GM21360 (cell line): Measurements from ENCODE around the gene LRBA.
"Not testable (repeated sequence)": the region's sequence is repeated elsewhere in the genome, so short reads cannot be mapped to it uniquely, and the experiment has no call there.

ENCODE experiments used
- ATAC-seq: cut with Tn5 transposase; IDR thresholded peaks from one replicate; pipeline ENCODE4 v1.9.1; 2021; ENCODE audit warnings: mild to moderate bottlenecking, moderate library complexity; ENCODE audit not compliant: unreplicated experiment

Gene LRBA

GRCh38 chr4:150390531-150390910 is 624.6 kb downstream of the LRBA start:
- ATAC-seq = no peak

DNA sequence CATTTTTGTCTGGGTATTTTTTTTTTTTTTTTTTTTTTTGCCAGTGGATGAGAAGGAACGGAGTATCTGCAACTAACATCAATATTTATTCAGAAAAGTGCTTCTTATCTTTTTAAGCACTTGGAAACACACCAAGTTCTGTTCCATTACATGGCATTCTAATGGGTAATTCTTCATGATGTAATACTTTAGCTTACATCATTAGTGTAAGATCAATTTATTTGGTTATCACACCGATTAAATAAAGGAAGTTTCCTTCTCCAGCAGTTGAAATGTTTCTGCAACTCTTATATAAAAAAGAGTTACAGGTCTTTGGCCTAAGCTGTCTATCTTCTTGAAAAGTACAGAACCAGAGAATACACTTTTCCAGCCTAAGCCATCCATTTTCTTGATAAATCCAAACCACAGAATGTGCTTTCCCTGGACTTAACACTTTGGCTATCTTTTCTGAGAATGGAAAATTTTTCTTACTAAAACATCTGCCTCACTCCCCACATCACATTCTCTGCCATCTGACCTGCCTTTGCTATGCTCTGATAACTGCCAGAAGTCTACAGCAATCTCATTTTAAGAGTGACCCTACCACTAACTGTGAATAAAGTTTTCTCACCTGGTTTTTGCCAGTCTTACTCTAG is 625.1 kb downstream of the LRBA start:
- ATAC-seq = no peak

GRCh38 chr4:150387981-150388380 is 627.1 kb downstream of the LRBA start:
- ATAC-seq = no peak

DNA sequence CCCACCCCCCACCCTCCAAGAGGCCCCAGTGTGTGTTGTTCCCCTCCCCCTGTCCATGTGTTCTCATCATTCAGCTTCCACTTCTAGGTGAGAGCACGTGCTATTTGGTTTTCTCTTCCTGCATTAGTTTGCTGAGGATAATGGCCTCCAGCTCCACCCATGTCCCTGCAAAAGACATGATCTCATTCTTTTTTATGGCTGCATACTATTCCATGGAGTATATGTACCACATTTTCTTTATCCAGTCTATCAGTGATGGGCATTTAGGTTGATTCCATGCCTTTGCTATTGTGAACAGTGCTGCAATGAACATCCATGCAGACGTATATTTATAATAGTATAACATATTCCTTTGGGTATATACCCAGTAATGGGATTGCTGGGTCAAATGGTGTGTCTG is 628.7 kb downstream of the LRBA start:
- ATAC-seq = not testable (repeated sequence)

DNA sequence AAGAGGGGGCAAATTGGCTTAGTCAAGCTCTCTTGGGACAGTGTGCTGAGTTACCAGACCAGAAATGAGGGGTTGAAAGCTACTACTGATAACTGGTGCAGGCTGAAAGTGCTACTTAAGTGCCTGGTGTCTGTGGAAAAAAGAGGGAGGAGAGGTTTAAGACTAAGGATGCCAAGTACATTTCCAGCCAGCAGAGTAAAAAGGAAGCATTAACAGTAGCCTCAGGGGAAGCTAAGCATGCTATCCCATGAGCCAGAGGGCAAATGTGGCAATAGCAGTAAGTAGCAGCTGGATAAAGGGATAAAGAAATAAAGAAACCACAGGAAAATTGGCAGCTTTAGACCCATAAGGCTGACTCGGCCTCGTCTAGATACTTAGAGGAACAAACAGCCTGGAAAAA is 629.5 kb downstream of the LRBA start:
- no peak for ATAC-seq

GRCh38 chr4:150384249-150384648 is 630.8 kb downstream of the LRBA start:
- no peak for ATAC-seq

- ATAC-seq = no peak
Observed at GRCh38 chr4:150382028-150382427, 633.1 kb downstream of the LRBA start.

DNA sequence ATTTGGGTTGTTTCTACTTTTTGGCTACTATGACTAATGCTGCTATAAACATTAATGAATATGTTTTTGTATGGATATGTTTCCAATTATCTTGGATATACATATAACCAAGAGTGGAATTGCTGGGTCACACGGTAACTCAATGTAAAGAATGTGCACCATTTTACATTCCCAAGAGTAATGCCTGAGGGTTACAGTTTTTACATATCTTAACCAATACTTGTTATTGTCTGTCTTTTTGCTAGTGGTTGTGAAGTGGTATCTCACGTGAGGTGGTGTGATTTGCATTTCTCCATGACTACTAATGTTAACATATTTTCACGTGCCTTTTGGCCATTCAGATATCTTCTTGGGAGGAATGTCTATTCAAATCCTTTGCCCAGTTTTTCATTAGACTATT is 633.5 kb downstream of the LRBA start:
- no peak for ATAC-seq

DNA sequence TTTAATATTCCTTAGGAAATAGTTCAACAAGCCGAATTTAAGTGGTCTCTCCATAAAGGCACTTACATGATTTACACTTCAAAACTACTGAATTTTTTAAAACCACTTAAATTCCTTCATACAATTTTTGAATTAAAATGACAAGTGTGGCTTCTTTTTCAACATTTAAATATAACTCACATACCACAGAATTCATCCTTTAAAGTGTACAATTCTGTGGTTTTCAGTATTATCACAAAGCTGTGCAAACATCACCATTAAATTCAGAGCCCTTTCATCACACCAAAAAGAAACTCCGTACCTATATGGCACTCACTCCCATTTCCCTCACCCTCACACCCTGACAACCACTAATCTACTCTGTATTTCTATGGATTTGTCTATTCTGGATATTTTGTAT is 634.0 kb downstream of the LRBA start:
- ATAC-seq = no peak

DNA sequence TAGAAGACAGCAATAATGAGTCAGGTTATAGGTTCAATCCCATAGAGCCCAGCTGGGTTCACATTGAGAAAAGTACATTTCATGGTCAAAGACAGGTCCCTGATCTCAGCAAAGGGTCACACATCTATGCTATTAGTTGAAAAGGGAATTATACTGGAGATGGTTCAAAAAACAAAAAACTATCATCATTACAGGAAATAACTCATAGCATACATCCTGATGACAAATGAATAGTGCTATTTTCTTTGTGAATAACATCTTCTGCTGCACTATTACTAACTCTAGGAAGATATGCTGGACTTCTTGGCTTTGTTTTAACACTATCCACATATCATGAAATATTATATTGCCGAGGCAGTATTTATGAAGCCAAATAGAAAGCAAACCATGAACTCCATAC is 635.6 kb downstream of the LRBA start:
- ATAC-seq = no peak

DNA sequence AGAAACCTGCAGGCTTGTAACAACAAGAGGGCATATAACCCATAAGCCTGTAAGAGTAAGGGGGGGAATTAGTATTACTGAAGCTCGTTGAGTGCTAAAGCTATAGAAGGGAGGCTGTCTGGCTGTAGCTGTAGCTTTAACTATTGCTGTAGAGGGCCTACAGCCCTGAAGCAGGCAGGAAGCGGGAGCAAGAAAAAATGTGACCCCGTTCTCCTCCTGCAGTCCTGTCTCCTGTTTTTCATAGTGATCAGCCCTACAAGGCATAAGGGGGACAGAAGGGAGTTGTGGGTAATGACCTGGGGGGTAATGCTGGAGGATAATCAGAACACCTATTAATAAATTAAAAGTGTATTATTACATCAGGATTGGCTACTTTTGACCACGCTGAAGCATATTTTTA is 640.1 kb downstream of the LRBA start:
- no peak for ATAC-seq

- ATAC-seq = no peak
Observed at GRCh38 chr4:150371869-150372268, 643.2 kb downstream of the LRBA start.

GRCh38 chr4:150369434-150370380 is 645.4 kb downstream of the LRBA start:
- ATAC-seq = no peak

DNA sequence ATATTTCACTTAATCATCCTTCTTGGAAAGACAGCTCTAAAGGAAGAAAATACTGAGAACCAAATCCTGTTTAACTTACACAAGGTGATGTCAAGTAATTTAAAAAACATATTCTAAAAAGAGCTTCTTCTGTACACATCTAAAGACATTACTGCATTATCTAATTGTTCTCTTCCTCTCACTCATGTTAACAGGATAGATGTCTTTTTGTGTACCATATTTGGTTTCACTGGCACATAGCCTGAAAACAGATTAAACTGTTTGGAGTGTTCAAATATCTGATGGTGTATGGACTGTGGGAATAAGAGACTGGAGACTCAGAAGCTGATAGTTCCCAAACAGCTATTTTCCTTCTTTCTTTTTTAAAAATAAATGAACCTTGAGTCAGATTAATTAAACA is 646.4 kb downstream of the LRBA start:
- no peak for ATAC-seq

- ATAC-seq = no peak
Observed at GRCh38 chr4:150367326-150367725, 647.8 kb downstream of the LRBA start.

GRCh38 chr4:150366487-150366999 is 648.5 kb downstream of the LRBA start:
- peak; percentile 81 for ATAC-seq

- peak; percentile 40 for ATAC-seq
Observed at GRCh38 chr4:150363721-150364688, 651.1 kb downstream of the LRBA start.

GRCh38 chr4:150358691-150359090 is 656.4 kb downstream of the LRBA start:
- ATAC-seq = no peak

DNA sequence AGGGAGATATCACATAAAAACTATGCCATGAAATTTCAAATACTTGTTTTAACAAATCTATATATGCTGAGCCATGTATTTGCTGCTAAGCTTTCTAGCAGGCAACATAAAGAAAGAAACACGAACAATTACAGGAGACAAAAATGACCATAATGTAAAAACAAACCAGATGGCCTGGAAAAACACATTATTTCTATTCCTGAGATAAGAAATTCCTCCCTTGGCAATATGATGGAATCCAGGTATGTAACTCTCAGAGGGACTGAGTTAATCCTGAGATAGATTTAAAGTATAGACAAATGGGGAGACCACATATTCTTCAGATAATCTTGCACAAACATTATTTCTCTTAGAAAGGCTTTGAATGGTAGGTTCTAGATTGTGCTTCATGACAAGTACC is 657.3 kb downstream of the LRBA start:
- ATAC-seq = no peak

DNA sequence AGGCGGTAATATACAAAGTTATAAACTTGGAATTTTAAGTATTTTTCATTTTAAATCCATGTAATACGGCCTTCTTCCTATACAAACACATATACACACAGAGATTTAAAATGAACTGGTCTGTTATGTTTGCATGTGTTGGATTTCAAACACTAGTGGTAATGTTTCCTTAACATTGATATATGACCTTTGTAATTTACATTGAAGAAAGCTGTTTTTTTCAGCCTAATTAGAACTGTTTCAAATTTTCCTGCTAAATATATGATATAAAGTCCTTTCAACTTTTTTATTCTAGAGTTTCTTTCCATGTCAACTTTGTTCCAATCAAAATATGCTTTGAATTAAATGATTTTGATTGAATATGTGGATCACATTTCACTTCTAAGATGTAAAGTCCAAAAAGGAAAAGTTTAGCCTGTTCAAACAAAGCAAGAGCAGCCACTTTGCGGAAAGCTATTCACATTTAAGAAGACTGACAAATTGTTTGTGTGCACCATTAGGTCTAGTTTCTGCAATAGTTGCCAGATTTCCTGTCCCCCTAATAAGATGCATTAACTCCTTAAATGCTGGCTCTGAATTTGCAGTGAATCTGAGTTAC is 659.1 kb downstream of the LRBA start:
- no peak for ATAC-seq

DNA sequence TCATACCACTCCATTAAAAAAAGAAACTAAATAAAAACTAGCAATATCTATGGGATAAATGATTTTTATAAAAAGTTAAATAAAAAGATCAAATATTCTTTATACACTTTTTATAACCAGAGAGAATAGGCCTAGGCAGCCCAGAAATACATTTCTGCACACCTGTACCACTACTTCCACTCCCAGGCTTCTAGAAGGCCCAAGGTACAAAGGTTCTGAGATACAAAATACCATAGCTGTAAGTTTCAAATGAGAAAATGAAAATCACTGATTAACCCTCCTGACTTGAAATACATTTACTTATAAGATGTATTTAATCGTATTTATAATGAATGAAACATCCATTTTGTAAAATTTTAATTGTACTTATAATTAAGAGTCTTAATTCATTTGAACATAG is 659.7 kb downstream of the LRBA start:
- no peak for ATAC-seq
